Activated CD8-positive, alpha-beta memory T cell treated with anti-CD3 and anti-CD28 coated beads for 48 hours (primary cell): ENCODE data around the gene CLEC4G.
"Not testable (repeated sequence)": the region's sequence is repeated elsewhere in the genome, so short reads cannot be mapped to it uniquely, and the experiment has no call there.

ENCODE experiments used
- DNase-seq, 3 experiments: peaks; one replicate each; pipeline ENCODE4 v3.0.0-alpha.2; 2020; ENCODE audit warnings: low read depth in 2 of 3, low spot score in 2 of 3

Gene CLEC4G, protein sequence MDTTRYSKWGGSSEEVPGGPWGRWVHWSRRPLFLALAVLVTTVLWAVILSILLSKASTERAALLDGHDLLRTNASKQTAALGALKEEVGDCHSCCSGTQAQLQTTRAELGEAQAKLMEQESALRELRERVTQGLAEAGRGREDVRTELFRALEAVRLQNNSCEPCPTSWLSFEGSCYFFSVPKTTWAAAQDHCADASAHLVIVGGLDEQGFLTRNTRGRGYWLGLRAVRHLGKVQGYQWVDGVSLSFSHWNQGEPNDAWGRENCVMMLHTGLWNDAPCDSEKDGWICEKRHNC

DNA sequence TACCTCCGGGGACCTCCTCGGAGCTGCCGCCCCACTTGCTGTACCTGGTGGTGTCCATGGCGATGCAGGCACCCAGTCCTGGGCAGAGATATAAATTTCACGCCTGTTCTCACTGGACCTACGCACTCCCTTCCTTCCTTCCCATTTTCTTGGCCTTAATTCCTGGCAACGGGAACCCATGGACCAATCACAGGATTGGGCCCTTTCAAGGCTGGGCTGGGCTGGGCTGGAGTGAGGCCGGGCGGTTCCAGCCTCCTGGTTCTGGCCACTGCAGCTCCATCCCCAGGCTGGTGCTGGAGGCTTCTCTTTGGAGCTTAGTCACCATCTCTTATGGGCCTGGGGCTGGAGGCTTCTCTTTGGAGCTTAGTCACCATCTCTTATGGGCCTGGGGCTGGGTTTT lies at the start of gene CLEC4G:
CLEC4G (minus strand) TSS at position 66 of the 400 bp plus-strand sequence; CDS start at position 58, 8 bp downstream.
- no peak for DNase-seq

DNA sequence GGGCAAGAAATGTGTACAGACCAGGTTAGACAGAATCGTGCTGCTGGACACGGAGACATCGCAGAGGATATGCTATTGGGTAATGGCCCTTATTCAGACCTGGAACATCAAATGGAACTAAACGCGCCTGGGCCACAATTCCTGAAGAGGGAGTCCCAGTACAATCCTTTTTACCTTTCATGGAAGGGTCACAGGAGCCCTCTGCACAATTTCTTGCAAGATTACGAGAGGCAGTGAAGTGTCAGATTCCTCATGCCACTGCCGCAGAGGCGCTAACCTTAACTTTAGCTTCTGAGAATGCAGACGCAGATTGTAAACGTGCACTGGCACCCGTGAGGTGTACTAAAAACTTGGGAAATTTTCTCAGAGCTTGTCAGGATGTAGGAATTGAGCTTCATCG lies 49.2 kb upstream of the CLEC4G start:
- no peak for DNase-seq

DNA sequence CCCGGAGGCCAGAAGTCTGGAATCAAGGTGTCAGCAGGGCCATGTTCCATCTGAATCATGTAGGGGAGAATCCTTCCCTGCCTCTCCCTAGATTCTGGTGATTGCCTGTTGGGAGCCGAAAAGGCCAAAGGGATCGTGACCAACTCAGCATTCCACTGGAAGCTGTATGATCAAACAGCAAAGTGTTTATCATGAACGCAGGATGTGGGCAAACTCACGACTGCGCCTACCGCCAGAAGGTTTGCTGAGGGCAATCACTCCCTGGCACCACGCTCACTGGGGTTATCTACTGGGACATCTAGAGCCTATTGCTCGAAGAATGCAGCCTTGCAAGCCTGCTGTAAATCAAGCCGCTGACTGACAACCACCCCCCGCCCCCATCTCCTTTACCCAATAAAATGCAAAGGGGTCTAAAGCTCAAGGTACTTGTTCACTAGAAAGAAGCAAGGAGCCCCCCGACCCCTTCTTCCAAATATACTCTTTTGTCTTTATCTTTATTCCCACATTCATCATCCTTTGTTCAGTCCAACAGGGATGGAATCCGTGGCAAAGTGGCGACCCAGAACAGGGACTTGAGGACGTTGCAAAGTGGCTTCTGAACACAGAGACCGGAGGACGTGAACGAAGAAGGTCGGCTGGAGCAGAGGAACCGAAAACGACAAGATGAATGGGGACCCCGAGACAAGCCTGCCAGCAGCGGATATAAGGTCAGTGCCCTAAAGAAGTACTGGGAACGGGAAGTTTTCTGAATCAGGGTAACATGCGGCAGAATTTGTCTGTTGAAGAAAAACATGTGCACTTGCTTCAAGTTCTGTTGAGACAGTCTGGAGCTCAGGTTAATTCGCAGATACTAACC lies 47.9 kb upstream of the CLEC4G start:
- DNase-seq = no peak

GRCh38 chr19:7778081-7778480 lies 46.2 kb upstream of the CLEC4G start:
- DNase-seq = no peak

- no peak for DNase-seq
These were observed 43.9 kb upstream of the CLEC4G start for GRCh38 chr19:7775761-7776160.

DNA sequence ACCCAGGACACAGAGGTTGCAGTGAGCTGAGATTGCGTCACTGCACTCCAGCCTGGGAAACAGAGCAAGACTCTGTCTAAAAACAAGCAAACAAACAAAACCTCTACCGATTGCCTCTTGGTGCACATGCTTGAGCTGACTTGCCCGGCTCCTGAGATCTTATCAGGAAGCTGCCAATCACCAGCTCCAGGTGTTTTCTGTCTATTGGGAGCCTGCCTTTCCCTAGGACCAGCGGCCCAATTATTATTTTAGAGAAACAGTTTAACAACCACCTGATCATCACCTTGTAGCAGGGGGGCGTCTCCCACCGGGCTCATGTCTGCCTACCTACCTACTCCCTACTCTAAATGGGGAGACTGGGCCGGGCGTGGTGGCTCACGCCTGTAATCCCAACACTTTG lies 41.9 kb upstream of the CLEC4G start:
- DNase-seq = no peak

DNA sequence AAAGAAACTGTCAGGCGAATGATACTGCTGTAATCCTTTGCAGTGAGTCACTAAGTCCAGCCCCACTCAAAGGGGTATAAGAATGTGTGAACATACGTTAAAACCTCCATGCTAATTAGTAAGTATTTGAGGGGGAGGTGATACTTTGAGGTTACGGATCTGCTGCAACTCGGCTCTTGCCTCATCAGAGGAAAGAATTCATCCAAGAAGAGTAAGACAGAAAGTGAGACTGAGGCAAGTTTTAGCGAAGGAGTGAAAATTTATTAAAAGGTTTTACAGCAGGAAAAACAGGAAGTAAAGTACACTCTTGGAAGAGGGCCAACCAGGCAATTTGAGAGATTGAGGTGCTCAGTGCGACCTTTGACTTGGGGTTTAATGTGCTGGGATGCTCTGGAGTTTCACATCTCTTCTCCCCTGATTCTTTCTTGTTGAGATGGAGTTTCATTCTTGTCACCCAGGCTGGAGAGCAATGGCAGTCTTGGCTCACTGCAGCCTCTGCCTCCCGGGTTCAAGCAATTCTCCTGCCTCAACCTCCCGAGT lies 40.9 kb upstream of the CLEC4G start:
- DNase-seq = no peak

DNA sequence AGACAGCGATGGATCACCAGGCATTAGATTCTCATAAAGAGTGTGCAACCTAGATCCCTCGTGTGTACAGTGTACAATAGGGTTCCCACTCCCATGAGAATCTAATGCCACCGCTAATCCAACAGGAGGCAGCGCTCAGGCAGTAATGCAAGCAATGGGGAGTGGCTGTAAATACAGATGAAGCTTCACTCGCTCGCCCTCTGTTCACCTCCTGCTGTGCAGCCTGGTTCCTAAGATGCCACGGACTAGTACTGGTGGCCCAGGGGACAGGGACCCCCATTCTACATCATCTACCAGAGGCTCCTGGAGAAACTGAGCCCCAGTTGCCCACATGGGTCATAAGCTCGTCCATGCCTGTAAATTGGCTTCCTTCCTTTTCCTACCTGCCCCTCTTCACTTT lies 39.2 kb upstream of the CLEC4G start:
- no peak for DNase-seq

DNA sequence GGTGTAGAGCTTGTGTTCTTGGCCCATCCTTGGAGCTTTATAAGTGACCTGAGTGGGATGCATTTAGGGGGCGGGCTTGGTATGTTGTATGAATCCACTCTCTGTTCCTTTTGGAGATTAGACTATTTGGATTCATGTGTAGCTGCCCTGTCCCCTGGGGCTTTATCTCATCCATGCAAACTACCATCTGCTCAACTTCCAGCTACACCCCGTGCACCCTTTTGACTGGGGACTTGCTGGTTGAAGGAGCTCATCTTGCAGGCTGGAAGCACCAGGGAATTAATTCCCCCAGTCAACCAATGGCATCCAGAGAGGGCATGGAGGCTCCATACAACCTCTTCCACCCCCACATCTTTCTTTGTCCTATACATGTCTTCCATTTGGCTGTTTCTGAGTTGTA lies 37.3 kb upstream of the CLEC4G start:
- no peak for DNase-seq

DNA sequence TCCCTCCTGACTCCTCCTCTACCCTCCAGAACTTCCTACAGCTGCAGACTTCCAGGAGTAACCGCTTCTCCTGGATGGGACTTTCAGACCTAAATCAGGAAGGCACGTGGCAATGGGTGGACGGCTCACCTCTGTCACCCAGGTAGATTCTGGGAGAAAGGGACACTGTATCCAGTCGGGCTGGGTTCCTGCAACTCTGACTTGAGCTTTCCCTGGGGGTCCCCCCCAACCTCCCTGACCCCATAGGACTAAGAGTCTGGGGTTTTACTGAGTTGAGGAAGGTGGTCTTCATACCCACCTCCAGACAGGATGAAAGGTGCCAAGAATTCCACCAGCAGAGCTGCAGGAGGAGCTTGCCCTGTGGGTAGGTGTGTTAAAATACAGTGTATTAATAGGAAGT lies 35.6 kb upstream of the CLEC4G start:
- DNase-seq = no peak

DNA sequence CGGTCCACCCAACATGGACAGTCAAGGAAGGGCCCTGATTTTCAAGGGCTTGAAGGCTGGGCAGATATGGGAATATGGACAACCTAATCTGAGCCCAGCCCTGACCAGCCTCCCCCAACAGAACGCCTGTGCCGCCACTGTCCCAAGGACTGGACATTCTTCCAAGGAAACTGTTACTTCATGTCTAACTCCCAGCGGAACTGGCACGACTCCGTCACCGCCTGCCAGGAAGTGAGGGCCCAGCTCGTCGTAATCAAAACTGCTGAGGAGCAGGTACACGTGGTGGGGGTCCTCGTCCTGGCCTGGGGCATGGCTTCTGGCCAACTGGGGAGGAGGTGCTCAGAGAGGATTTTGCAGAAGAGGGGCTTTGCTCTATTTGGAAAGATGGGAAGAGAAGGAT lies 34.6 kb upstream of the CLEC4G start:
- no peak for DNase-seq

GRCh38 chr19:7765043-7765442 lies 33.1 kb upstream of the CLEC4G start:
- DNase-seq = not testable (repeated sequence)

- not testable (repeated sequence) for DNase-seq
These were observed 32.2 kb upstream of the CLEC4G start for GRCh38 chr19:7764157-7764556.

GRCh38 chr19:7763696-7764095 lies 31.8 kb upstream of the CLEC4G start:
- DNase-seq = no peak

- no peak for DNase-seq
These were observed 30.9 kb upstream of the CLEC4G start, which contains the start of gene CLEC4M for GRCh38 chr19:7762719-7763293. TSS of gene CLEC4M (plus strand) at chr19:7763243. CDS start at chr19:7763267, 24 bp downstream.

- no peak for DNase-seq
These were observed 27.2 kb upstream of the CLEC4G start for GRCh38 chr19:7759156-7759555.

DNA sequence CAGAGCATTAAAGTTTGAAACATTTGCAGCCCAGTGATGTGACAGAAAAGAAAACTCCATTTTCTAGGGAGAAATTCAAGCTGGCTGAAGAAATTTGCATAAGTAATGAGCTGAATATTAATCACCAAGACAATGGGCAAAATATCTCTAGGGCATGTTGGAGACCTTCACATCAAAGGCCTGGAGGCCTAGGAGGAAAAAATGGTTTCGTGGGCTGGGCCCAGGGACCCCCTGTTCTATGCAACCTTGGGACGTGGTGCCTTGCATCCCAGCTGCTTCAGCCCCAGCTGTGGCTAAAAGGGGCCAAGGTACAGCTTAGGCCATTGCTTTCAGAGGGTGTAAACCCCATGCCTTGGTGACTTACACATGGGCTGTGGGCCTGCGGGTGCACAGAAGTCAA lies 25.4 kb upstream of the CLEC4G start:
- no peak for DNase-seq

DNA sequence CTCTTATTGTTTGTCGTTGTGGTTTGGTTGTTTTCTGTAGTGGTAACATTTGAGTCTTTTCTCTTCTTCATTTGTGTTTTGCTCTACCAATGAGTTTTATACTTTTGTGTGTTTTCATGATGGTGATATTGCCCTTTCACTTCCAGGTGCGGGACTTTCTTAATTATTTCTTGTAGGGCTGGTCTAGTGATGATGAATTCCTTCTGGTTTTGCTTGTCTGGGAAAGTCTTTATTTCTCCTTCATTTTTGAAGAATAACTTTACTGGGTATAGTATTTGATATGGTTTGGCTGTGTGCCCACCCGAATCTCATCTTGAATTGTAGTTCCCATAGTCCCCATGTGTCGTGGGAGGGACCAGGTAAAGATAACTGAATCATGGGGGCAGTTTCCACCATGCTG lies 24.3 kb upstream of the CLEC4G start:
- DNase-seq = no peak

DNA sequence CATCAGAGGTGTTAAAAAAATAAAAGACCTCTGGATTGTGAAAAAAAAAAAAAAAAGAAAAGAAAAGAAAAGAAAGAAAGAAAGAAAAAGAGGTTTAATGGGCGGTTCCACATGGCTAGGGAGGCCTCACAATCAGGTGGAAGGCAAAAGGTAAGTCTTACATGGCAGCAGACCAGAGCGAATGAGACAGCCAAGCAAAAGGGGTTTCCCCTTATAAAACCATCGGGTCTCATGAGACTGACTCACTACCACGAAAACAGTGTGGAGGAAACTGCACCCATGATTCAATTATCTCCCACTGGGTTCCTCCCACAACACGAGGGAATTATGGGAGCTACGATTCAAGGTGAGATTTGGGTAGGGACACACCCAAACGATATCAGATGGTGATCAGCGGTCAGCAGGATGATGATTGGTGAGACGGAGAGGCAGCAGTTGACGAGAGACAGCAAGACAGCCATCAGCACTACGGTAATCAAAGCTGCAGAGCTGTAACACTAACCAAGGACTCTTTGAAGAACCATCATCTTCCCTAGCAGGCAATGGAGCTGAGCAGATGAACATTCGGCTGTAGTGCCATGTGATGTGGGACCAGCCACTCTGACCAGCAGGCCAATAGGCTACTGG lies 19.4 kb upstream of the CLEC4G start:
- peak in 2 of 3 experiments; percentile 11 to 16 for DNase-seq

- DNase-seq = no peak
These were observed 16.8 kb upstream of the CLEC4G start for GRCh38 chr19:7748756-7749155.

DNA sequence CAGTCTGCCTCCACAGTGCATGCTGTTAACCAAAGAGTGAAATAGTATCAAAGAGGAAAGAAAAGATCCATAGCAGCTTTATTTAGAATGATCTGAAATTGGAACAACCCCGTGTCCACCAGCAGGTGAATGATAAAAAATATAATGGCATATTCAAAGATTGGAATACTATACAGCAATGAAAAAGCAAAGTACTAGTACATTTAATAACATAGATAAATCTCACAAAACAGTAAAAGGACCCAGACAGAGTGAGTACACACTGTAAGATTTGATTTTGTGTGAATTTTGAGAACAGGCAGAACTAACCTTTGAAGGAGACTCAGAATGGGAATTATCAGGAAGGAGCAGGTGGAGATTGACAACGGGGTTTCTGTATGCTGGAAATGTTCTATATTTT lies 16.3 kb upstream of the CLEC4G start:
- DNase-seq = no peak
